GM12892 (cell line): Measurements from ENCODE around the gene TRDN.

Experiments
- POLR2A ChIP-seq: IDR thresholded peaks from 2 replicates; pipeline ENCODE4 v1.6.1; 2011; ENCODE audit warnings: low read depth, low read length, control low read depth
- POLR2AphosphoS5 ChIP-seq: IDR thresholded peaks from 2 replicates; pipeline ENCODE4 v1.6.1; 2011; ENCODE audit warnings: low read depth, low read length, control low read depth
- TAF1 ChIP-seq: IDR thresholded peaks from 2 replicates; pipeline ENCODE4 v1.6.1; 2011; ENCODE audit warnings: low read depth, mild to moderate bottlenecking, control low read depth, low read length, borderline replicate concordance

- TF ChIP-seq POLR2A (no peak), POLR2AphosphoS5 (no peak), TAF1 (no peak)
These were observed 209.7 kb downstream of the TRDN start for GRCh38 chr6:123427008-123427407.
